ENCODE data around the gene DISP3. TPM values are rescaled to one million over a fixed set of nuclear protein-coding genes. Genes with fewer than 3 reads are reported as not detected.

Gene DISP3
- polyA plus RNA-seq, 1 donor (not counting 4 experiments of a cell fraction or from before 2014, with no cell fraction given) = not detected

GRCh38 chr1:11447903-11448302, 31.1 kb upstream of the DISP3 start:
- DNase-seq (ENCODE audit: low read depth, low spot score) = no peak
- H3K9me3 ChIP-seq (ENCODE audit: control insufficient read depth, low read depth, low read length) = no peaks in the 10 kb centered on the region
- H3K9ac ChIP-seq (ENCODE audit: control insufficient read depth, extremely low read depth, insufficient read depth, low read length) = no peak overlapping the region
- no peak overlapping the region for H3K4me2 ChIP-seq (ENCODE audit: control insufficient read depth, extremely low read depth, insufficient read depth, low read depth, low read length)
- no peak overlapping the region for H3K4me3 ChIP-seq (ENCODE audit: control insufficient read depth in 2 of 3, extremely low read depth in 1 of 3, insufficient read depth in 2 of 3, low read depth in 1 of 3, low read length in 3 of 3)
- dilution Hi-C loops (cut with MboI; ENCODE audit: extremely low pct_ligation_motif_present, low sequenced_read_pairs) = no loop called here
- H4K20me1 ChIP-seq (ENCODE audit: control insufficient read depth, extremely low read depth, insufficient read depth, low read length) = peaks cover 3% of the 10 kb centered on the region
- peaks cover 30% of the 10 kb centered on the region for H3K27me3 ChIP-seq (ENCODE audit: control insufficient read depth, extremely low read depth, insufficient read depth, low read length)
- no peak for TF ChIP-seq CTCF (optimal IDR thresholded peaks at IDR 0.05 in 1 of 3, IDR thresholded peaks at IDR 0.05 in 1 of 3, conservative IDR thresholded peaks at IDR 0.05 in 1 of 3; ENCODE audit: extremely low read depth in 1 of 3, insufficient read depth in 2 of 3, low read length in 3 of 3)
- TF ChIP-seq EZH2 (IDR thresholded peaks at IDR 0.05; ENCODE audit: low read length) = no peak
- H3K36me3 ChIP-seq (ENCODE audit: control insufficient read depth in 2 of 2, extremely low read depth in 1 of 2, insufficient read depth in 2 of 2, low read length in 2 of 2) = no peaks in the 10 kb centered on the region
- no peaks in the 10 kb centered on the region for H3K9me1 ChIP-seq (ENCODE audit: control insufficient read depth, extremely low read depth, insufficient read depth, low read length)
- no peaks in the 10 kb centered on the region for H3K79me2 ChIP-seq (ENCODE audit: control insufficient read depth, insufficient read depth, low read length)
- H2AFZ ChIP-seq (ENCODE audit: control insufficient read depth, low read length) = no peak overlapping the region
- no peak for FAIRE-seq
- no peaks in the 10 kb centered on the region for H3K4me1 ChIP-seq (ENCODE audit: control insufficient read depth, extremely low read depth, insufficient read depth, low read length)
- no peak overlapping the region for H3K27ac ChIP-seq (ENCODE audit: control insufficient read depth, insufficient read depth, low read length)

GRCh38 chr1:11448373-11449099, 30.4 kb upstream of the DISP3 start:
- Histone ChIP-seq H3K27me3 (ENCODE audit: control insufficient read depth, extremely low read depth, insufficient read depth, low read length) (peaks cover 37% of the 10 kb centered on the region), H3K4me1 (ENCODE audit: control insufficient read depth, extremely low read depth, insufficient read depth, low read length) (no peaks in the 10 kb centered on the region), H3K27ac (ENCODE audit: control insufficient read depth, insufficient read depth, low read length) (no peak overlapping the region), H3K36me3 (ENCODE audit: control insufficient read depth in 2 of 2, extremely low read depth in 1 of 2, insufficient read depth in 2 of 2, low read length in 2 of 2) (no peaks in the 10 kb centered on the region), H3K4me3 (ENCODE audit: control insufficient read depth in 2 of 3, extremely low read depth in 1 of 3, insufficient read depth in 2 of 3, low read depth in 1 of 3, low read length in 3 of 3) (no peak overlapping the region), H3K9me3 (ENCODE audit: control insufficient read depth, low read depth, low read length) (no peaks in the 10 kb centered on the region), H3K9ac (ENCODE audit: control insufficient read depth, extremely low read depth, insufficient read depth, low read length) (no peak overlapping the region), H3K79me2 (ENCODE audit: control insufficient read depth, insufficient read depth, low read length) (no peaks in the 10 kb centered on the region), H2AFZ (ENCODE audit: control insufficient read depth, low read length) (no peak overlapping the region), H3K9me1 (ENCODE audit: control insufficient read depth, extremely low read depth, insufficient read depth, low read length) (no peaks in the 10 kb centered on the region), H3K4me2 (ENCODE audit: control insufficient read depth, extremely low read depth, insufficient read depth, low read depth, low read length) (no peak overlapping the region), H4K20me1 (ENCODE audit: control insufficient read depth, extremely low read depth, insufficient read depth, low read length) (peaks cover 3% of the 10 kb centered on the region)
- TF ChIP-seq CTCF (optimal IDR thresholded peaks at IDR 0.05 in 1 of 3, IDR thresholded peaks at IDR 0.05 in 1 of 3, conservative IDR thresholded peaks at IDR 0.05 in 1 of 3; ENCODE audit: extremely low read depth in 1 of 3, insufficient read depth in 2 of 3, low read length in 3 of 3) (no peak), EZH2 (IDR thresholded peaks at IDR 0.05; ENCODE audit: low read length) (no peak)
- FAIRE-seq (no peak), DNase-seq (ENCODE audit: low read depth, low spot score) (no peak)
- dilution Hi-C loops (cut with MboI; ENCODE audit: extremely low pct_ligation_motif_present, low sequenced_read_pairs) = no loop called here
